HG03103 (cell line): ENCODE measurements around the gene SLC38A6.

Source experiments
- ATAC-seq: cut with Tn5 transposase; IDR thresholded peaks from one replicate; pipeline ENCODE4 v1.9.1; 2021; ENCODE audit warnings: low read depth; ENCODE audit not compliant: unreplicated experiment

SLC38A6 gene

DNA sequence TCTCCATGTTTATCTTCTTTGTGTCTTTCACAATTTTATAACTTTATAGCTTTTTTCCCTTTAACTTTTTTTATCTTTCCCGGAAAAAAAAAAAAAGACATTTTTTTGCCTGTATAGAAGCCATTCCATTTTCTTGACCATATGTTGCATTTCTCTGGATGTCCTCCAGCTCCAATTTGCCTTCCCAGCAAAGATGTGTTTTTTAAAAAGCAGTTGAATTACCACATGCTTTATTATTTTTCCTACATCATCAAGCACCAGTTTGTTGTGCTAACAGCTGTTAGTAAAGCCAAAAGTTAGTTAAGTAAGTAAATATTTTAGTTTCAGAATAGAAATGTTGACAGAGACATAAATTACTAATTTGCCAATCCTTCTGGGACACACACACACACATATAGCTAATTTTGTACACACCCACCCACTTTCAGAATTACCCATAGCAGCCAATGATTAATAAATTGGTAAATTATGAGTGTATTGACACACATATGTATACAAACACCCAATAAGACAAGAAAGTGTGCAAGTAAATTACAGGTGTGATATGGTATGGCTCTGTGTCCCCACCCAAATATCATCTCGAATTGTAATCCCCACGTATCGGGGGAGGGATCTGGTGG is 118.3 kb downstream of the SLC38A6 start:
- no peak for ATAC-seq

DNA sequence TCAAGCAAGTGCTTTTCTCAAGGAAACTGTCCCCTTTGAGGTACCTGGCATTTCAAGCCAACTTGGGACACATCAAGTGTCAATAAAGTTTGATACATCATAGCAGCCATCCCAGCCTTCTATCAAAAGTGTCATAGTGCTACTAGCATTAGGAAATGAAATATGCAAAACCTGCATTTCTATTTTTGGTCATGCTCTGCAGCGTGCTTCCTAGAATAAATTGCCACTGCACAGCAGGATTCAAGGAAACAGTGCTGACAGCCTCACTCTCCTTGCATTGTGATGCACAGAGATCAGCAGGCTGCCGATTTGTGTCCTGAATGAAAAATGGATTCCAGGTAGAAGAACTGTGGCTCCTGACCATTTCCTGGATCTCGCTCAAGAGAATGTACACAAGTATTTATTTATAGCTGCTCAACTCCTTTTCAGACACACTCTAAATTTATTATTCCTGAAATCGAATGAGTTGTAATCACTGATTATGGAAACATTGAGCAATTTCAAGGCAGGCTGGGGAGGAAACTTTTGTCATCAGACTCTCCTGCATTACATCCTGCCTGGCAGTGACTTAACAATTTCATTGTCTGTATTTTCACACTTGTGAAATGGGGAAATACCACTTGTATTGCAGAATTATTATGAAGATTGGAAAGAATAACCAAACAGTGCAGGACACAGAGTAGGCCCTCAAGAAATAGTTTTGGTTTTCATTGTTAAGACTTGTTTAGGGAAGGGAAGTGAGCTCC is 120.9 kb downstream of the SLC38A6 start:
- ATAC-seq, result no peak
